K562 (cell line): ENCODE results near the gene GABRR2. TPM values are rescaled to one million over a fixed set of nuclear protein-coding genes. Genes with fewer than 3 reads are reported as not detected.

ENCODE experiments used
- ATAC-seq: fragments of 200-7000 bp; cut with Tn5 transposase; 3 replicates; pipeline ENCODE4 v1.9.1; 2020; ENCODE audit warnings: moderate library complexity
- BruUV-seq: library from RNA; stranded (reverse); fragments of 400-500 nt; replicated peaks from 2 replicates; lab custom pipeline; 2021; lab: Mats Ljungman, UMichigan
- CTCF ChIA-PET: fragments of 300-600 bp; formaldehyde crosslinking; extraction: SDS; loops from one replicate; lab custom pipeline; 2021; ENCODE audit warnings: low intra/inter-chr PET ratio; lab: Yijun Ruan, JAX
- POLR2A ChIA-PET: fragments of 300-600, 350-650 bp; sonication (Branson Sonifier 250); formaldehyde crosslinking; extraction: SDS; loops from one replicate; lab custom pipeline; 2021; ENCODE audit warnings: antibody characterized with exemption, inconsistent platforms; lab: Yijun Ruan, JAX
- DNase-seq, 4 experiments: peaks; one replicate each; pipeline versions ENCODE4 v3.0.0 to v3.0.0-alpha.2; 2011 to 2018; ENCODE audit warnings: low spot score in 3 of 4, mixed read lengths in 3 of 4; ENCODE audit errors: extremely low read depth in 1 of 4
- FAIRE-seq: peaks from 2 replicates; lab custom pipeline; 2011; peaks lifted over from hg19 to GRCh38; lab: Jason Lieb, UNC
- H2AFZ ChIP-seq: 2 replicates; pipeline ENCODE4 v1.6.0; 2011; ENCODE audit warnings: low read depth, low read length, control low read depth, inconsistent platforms
- H3K27ac ChIP-seq: fragments of 200-600 bp; 3 replicates; pipeline ENCODE4 v1.8.0; 2011; ENCODE audit warnings: low read depth, mild to moderate bottlenecking, control low read depth, inconsistent platforms, low read length, moderate library complexity, mixed read lengths; ENCODE audit errors: extremely low read depth
- H3K27me3 ChIP-seq, 2 experiments: fragments of 300-600 bp in 1 of 2; 2 replicates in 1 of 2; 3 replicates in 1 of 2; pipeline versions ENCODE4 v1.6.0 to v1.8.0; 2011; ENCODE audit warnings: inconsistent platforms in 2 of 2, low read length in 2 of 2, mild to moderate bottlenecking in 1 of 2, mixed read lengths in 1 of 2, moderate library complexity in 1 of 2; ENCODE audit not compliant: control insufficient read depth in 2 of 2, insufficient read depth in 2 of 2
- H3K36me3 ChIP-seq: fragments of 300-600 bp; 3 replicates; pipeline ENCODE4 v1.8.0; 2011; ENCODE audit warnings: mild to moderate bottlenecking, low read length, inconsistent platforms; ENCODE audit not compliant: control insufficient read depth, insufficient read depth
- H3K4me1 ChIP-seq, 2 experiments: fragments of 200-600 bp in 1 of 2; replicated peaks in 1 of 2; 2 replicates in 1 of 2; 3 replicates in 1 of 2; pipeline versions ENCODE4 v1.5.1 to v1.8.0; 2011; ENCODE audit warnings: inconsistent platforms in 2 of 2, low read length in 2 of 2, mild to moderate bottlenecking in 1 of 2, mixed read lengths in 1 of 2, moderate library complexity in 1 of 2; ENCODE audit not compliant: control insufficient read depth in 2 of 2, insufficient read depth in 2 of 2
- H3K4me2 ChIP-seq: 2 replicates; pipeline ENCODE4 v1.6.1; 2011; ENCODE audit warnings: low read length, control low read depth, inconsistent platforms, mixed read lengths; ENCODE audit not compliant: insufficient read depth
- H3K4me3 ChIP-seq: fragments of 200-600 bp; sonication (generic), shearing (Covaris generic); 2 replicates; pipeline ENCODE4 v1.5.1; 2016; ENCODE audit warnings: control low read depth, inconsistent platforms
- H3K79me2 ChIP-seq: fragments of 200-600 bp; 3 replicates; pipeline ENCODE4 v1.8.0; 2011; ENCODE audit warnings: low read length, inconsistent platforms; ENCODE audit not compliant: control insufficient read depth, insufficient read depth
- H3K9ac ChIP-seq, 2 experiments: 2 replicates each; pipeline versions ENCODE4 v1.6.0 to v1.6.1; 2011; ENCODE audit warnings: low read depth in 2 of 2, low read length in 2 of 2, control low read depth in 1 of 2, inconsistent platforms in 1 of 2, mild to moderate bottlenecking in 1 of 2, mixed read lengths in 1 of 2; ENCODE audit not compliant: insufficient read depth in 1 of 2
- H3K9me1 ChIP-seq: one replicate; pipeline ENCODE4 v1.6.0; 2011; ENCODE audit warnings: inconsistent platforms, mild to moderate bottlenecking, low read length, moderate library complexity; ENCODE audit not compliant: control insufficient read depth, insufficient read depth
- H3K9me3 ChIP-seq: replicated peaks from 2 replicates; pipeline ENCODE4 v1.5.1; 2011; ENCODE audit warnings: low read depth, low read length, inconsistent platforms; ENCODE audit not compliant: control insufficient read depth, insufficient read depth
- H4K20me1 ChIP-seq: replicated peaks from 2 replicates; pipeline ENCODE4 v1.6.1; 2011; ENCODE audit warnings: low read length, inconsistent platforms, mixed read lengths; ENCODE audit not compliant: control insufficient read depth, insufficient read depth
- DMBX1 ChIP-seq: fragments of 250-450 bp; sonication (Bioruptor Pico); IDR thresholded peaks from 2 replicates; pipeline ENCODE4 v1.8.0; 2022; ENCODE audit warnings: inconsistent platforms, mild to moderate bottlenecking, moderate library complexity, borderline replicate concordance
- ERF ChIP-seq: fragments of 450-650 bp; formaldehyde crosslinking; IDR thresholded peaks from 2 replicates; pipeline ENCODE4 v1.4.0; 2020; ENCODE audit warnings: mild to moderate bottlenecking, mixed read lengths
- HES1 ChIP-seq: fragments of 450-650 bp; IDR thresholded peaks from 2 replicates; pipeline ENCODE4 v1.6.1; 2016; ENCODE audit warnings: low read depth, mild to moderate bottlenecking, moderate library complexity
- HNRNPL ChIP-seq: fragments of 200-400 bp; formaldehyde crosslinking; IDR thresholded peaks from 2 replicates; pipeline ENCODE4 v1.6.1; 2017; ENCODE audit warnings: low read depth, mild to moderate bottlenecking, low read length
- TBL1XR1 ChIP-seq, 2 experiments: IDR thresholded peaks; 2 replicates each; pipeline ENCODE4 v1.6.1; 2012; ENCODE audit warnings: improper control_type of control experiment in 2 of 2, low read length in 2 of 2, mild to moderate bottlenecking in 1 of 2
- ZKSCAN1 ChIP-seq: fragments of 150-350 bp; IDR thresholded peaks from 2 replicates; pipeline ENCODE4 v1.6.1; 2016; ENCODE audit warnings: low read depth, low read length
- ZNF217 ChIP-seq: sonication (generic); formaldehyde crosslinking; IDR thresholded peaks from 2 replicates; pipeline ENCODE4 v1.8.0; 2022; ENCODE audit warnings: mild to moderate bottlenecking, missing genetic modification reagents
- ZNF23 ChIP-seq: fragments of 250-450 bp; sonication (Bioruptor Pico); IDR thresholded peaks from 2 replicates; pipeline ENCODE4 v1.4.0; 2020; ENCODE audit warnings: mild to moderate bottlenecking
- ZNF512 ChIP-seq: IDR thresholded peaks from 2 replicates; pipeline ENCODE4 v1.6.1; 2016; ENCODE audit warnings: missing genetic modification characterization, missing compliant biosample characterization
- ZNF707 ChIP-seq: fragments of 250-450 bp; sonication (Bioruptor Pico); conservative IDR thresholded peaks from 2 replicates; pipeline ENCODE4 v1.8.0; 2022; ENCODE audit warnings: inconsistent platforms, mild to moderate bottlenecking, moderate library complexity
- ZZZ3 ChIP-seq: fragments of 450-650 bp; IDR thresholded peaks from 2 replicates; pipeline ENCODE4 v1.6.1; 2016; ENCODE audit warnings: antibody characterized with exemption, mild to moderate bottlenecking, moderate library complexity
- WGBS: fragments of 100-300 bp; shearing (Covaris generic); methylation state at CpG from one replicate; pipeline ENCODE4 v1.1.6; 2016; ENCODE audit warnings: low coverage, mixed read lengths; ENCODE audit not compliant: insufficient coverage; ENCODE audit errors: missing lambda C conversion rate; 5-methylcytosine and 5-hydroxymethylcytosine counted together
- in situ Hi-C: fragments of 300-500 bp; cut with MboI; formaldehyde crosslinking; loops from 4 replicates; pipeline ENCODE4 v1.15.0; 2018; ENCODE audit warnings: inconsistent platforms, mixed read lengths
- intact Hi-C: fragments of 100-400 bp; cut with micrococcal nuclease; formaldehyde crosslinking; loops from 2 replicates; pipeline ENCODE4 v1.14.2; 2022
- polyA plus RNA-seq, 8 experiments: library from polyadenylated mRNA; depleted of rRNA in 4 of 8; stranded (reverse) in 5 of 8; unstranded in 3 of 8; fragments of >200 nt; fragmentation: Nextera tagmentation in 2 of 8; fragmentation: Illumina TruSeq in 1 of 8; extraction: Ambion mirVana in 2 of 8; extraction: Trizol in 1 of 8; gene quantifications; 2 replicates each; pipeline versions ENCODE4 v1.2.1 to v1.2.3, GENCODE V29; 2011 to 2014; ENCODE audit warnings: inconsistent platforms in 1 of 8, missing spikeins in 1 of 8
- total RNA-seq, 7 experiments: library from RNA; depleted of rRNA in 6 of 7; stranded (reverse); fragments of >200 nt in 6 of 7; fragmentation: Illumina TruSeq in 2 of 7; extraction: Trizol in 2 of 7; gene quantifications; 2 replicates each; pipeline versions ENCODE4 v1.2.1 to v1.2.3, GENCODE V29; 2011 to 2021; ENCODE audit warnings: low replicate concordance in 1 of 7

GABRR2 gene
- total and polyA plus RNA-seq, 9 of the 15 experiments (the other 6 are each of a cell fraction or from before 2014, with no cell fraction given) = 0.09 to 0.13 (median 0.10) TPM; not detected in 6

- intact Hi-C loops = no loop called here
Observed at GRCh38 chr6:89335164-89335563, 20.1 kb upstream of the GABRR2 start.

GRCh38 chr6:89330910-89331309, 15.8 kb upstream of the GABRR2 start:
- no TSS peak for BruUV-seq

More at GRCh38 chr6:89335164-89335563, 20.1 kb upstream of the GABRR2 start:
- no peak overlapping the region for H3K4me3 ChIP-seq
- no peaks in the 10 kb centered on the region for H4K20me1 ChIP-seq
- H2AFZ ChIP-seq = no peak overlapping the region
- no peak for ATAC-seq
- no peak for FAIRE-seq
- ChIA-PET CTCF (no interaction called here), POLR2A (interaction anchor here (1.3 kb wide), 1 partner anchor 15 kb away, joined by 4 read pairs; no protein-coding TSS in a partner anchor)
- in situ Hi-C loops = no loop called here
- H3K9me3 ChIP-seq = no peaks in the 10 kb centered on the region
- H3K27me3 ChIP-seq = no peaks in the 10 kb centered on the region
- H3K9ac ChIP-seq = no peak overlapping the region
- peaks cover 44% of the 10 kb centered on the region for H3K36me3 ChIP-seq
- DNase-seq = no peak
- no peak overlapping the region for H3K4me2 ChIP-seq
- TF ChIP-seq TBL1XR1 (IDR thresholded peaks at IDR 0.05; ENCODE audit: low read length in 2 of 2) (no peak), ZNF707 (CRISPR knock-in tag) (no peak), ERF (no peak)
- no peaks in the 10 kb centered on the region for H3K9me1 ChIP-seq
- no TSS peak for BruUV-seq
- WGBS = 92% methylated on average over 3 of the region's 3 CpGs
- H3K27ac ChIP-seq = no peak overlapping the region
- H3K79me2 ChIP-seq = no peaks in the 10 kb centered on the region
- H3K4me1 ChIP-seq = peaks cover 3 to 5% of the 10 kb centered on the region in 2 experiments; a peak in 2 of 5 replicates

More at GRCh38 chr6:89330910-89331309, 15.8 kb upstream of the GABRR2 start:
- H3K27me3 ChIP-seq = no peaks in the 10 kb centered on the region
- H4K20me1 ChIP-seq = no peaks in the 10 kb centered on the region
- no peak for DNase-seq
- no peaks in the 10 kb centered on the region for H3K9me3 ChIP-seq
- H3K9ac ChIP-seq = no peak overlapping the region
- 78% methylated on average over 1 of the region's 1 CpG for WGBS
- ATAC-seq = no peak
- in situ Hi-C loops = no loop called here
- TF ChIP-seq DMBX1 = no peak
- TF ChIP-seq ZNF23 (CRISPR knock-in tag) = no peak
- no peak for TF ChIP-seq ZNF512 (tag)
- TF ChIP-seq HES1 = no peak
- TF ChIP-seq ZNF217 (CRISPR knock-in tag) = no peak
- no peak for TF ChIP-seq HNRNPL
- TF ChIP-seq ZZZ3 = no peak
- no peak for TF ChIP-seq ZKSCAN1
- ChIA-PET POLR2A (no interaction called here), CTCF (no interaction called here)
- no peak overlapping the region for H2AFZ ChIP-seq
- H3K36me3 ChIP-seq = peaks cover 33% of the 10 kb centered on the region; the same call in 2 of the 3 replicates
- H3K4me2 ChIP-seq = no peak overlapping the region
- no peak for FAIRE-seq
- H3K4me3 ChIP-seq = no peak overlapping the region
- intact Hi-C loops = no loop called here
- H3K27ac ChIP-seq = no peak overlapping the region
- no peaks in the 10 kb centered on the region for H3K79me2 ChIP-seq
- H3K4me1 ChIP-seq = no peaks in the 10 kb centered on the region
- H3K9me1 ChIP-seq = no peaks in the 10 kb centered on the region
